GM12872 (cell line): ENCODE results near the gene KCNIP1.

Source experiments
- CTCF ChIP-seq: IDR thresholded peaks from 3 replicates; pipeline ENCODE4 v1.5.1; 2011; ENCODE audit warnings: low read depth, mild to moderate bottlenecking, low read length, moderate library complexity; ENCODE audit not compliant: insufficient read depth

KCNIP1 gene

DNA sequence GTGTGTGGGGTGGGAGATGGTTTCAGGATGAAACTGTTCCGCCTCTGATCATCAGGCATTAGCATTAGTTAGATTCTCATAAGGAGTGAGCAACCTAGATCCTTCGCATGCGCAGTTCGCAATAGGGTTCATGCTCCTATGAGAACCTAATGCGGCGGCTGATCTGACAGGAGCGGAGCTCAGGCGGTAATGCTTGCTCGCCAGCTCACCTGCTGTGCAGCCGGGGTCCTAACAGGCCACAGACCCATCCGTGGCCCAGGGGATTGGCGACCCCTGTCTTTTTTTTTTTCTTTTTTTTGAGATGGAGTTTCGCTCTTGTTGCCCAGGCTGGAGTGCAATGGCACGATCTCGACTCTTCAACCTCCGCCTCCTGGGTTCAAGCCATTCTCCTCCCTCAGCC, 119.1 kb downstream of the KCNIP1 start:
- no peak for TF ChIP-seq CTCF

GRCh38 chr5:170623576-170624181, 119.9 kb downstream of the KCNIP1 start:
- peak; percentile 62 for TF ChIP-seq CTCF

DNA sequence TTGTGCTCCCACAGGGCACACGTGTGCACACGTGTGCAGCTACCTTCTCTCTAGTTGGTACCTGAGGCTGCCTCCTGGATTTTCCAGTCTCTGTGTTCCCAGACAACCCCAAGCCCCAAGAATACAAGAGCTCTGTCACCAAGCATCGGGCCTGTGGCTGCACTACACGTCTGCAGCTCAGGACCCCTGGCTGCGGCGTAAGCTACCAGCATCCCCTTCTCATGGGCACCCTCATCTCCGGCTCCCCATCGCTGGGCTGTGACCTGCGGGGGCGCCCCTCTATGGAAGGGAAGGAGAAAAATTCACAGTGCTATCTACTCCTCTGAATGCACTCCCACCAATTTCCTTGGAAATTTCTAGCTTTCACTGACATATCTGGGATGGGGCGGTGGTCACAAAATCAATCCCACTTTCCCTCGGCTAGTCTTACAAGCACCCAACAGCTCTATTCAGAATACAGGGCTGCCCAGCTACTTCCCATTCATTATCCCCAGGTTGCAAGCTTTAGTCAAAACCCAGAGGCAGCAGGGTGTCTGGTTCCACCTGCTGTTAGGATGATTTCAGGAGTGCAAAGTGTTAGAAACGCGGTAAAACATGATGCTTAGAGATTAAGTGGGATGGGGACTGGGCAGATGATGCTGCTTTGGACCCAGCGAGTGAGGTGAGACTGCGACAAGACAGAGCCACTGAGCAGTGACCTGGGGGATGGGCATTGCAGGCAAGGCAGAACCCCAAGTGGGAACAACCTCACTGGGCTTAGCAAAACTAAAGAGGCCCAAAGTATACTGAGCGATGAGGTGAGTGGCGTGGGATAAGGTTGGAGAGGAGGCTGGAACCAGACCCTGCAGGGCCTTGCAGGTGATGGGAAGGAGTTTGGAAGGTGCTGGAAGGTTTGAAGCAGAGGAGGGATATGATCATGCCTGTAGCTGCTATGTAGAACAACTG, 121.7 kb downstream of the KCNIP1 start:
- no peak for TF ChIP-seq CTCF

DNA sequence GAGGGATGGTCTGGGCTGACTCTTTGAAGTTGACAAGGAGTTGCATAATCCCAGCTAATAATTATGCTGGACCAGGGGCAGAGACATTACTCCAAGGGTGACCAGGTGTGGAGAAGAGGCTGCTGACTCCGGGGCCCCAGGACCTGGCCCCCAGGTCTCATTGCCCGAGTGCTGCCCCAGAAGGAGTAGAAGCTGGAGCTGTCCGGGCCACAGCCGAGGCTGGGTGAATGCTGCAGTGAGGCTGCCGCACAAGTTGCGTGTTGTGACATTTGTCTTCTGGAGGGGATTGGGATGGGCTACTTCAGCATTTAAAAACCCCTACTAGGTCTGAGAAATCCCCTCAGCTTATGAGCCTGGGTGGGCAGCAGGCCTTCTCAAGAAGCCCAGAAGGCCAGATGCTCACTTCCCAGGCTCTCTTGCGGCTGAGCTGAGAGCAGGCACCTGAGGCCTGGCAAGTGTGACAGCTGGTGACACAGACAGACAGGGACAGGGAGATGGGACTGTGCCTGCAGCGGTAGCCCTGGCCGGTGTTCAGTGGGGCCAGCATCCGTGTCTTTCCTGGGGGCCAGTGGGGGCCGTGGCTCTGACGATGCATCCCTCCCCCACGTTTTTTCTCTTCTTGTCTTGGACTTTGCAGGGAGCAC, 122.8 kb downstream of the KCNIP1 start:
- no peak for TF ChIP-seq CTCF

GRCh38 chr5:170627271-170627670, 123.5 kb downstream of the KCNIP1 start:
- TF ChIP-seq CTCF: no peak

DNA sequence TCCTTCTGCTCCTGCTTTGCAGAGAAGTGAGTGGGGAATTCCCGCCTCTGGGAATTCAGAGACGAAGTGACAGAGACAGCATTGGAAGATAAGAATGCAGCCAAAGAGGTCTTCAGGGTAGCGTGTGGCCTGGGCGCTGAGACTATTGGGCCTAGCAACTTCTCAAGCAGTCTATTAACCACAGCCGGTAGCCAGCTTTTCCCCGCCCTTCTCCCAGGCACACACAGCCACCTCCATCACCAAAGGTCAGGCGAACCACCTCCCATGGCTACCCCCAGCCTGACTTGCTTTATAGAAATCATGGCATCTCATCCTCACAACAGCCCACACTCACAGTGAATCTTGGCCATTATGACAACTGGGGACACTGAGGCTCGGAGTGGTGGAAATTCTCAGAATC, 124.2 kb downstream of the KCNIP1 start:
- TF ChIP-seq CTCF: no peak

- no peak for TF ChIP-seq CTCF
Observed at GRCh38 chr5:170628691-170629565, 125.1 kb downstream of the KCNIP1 start.
